HG03159 (cell line): ENCODE data around the gene SLC16A6.
"Not testable (repeated sequence)": the region's sequence is repeated elsewhere in the genome, so short reads cannot be mapped to it uniquely, and the experiment has no call there.

Experiments
- ATAC-seq: cut with Tn5 transposase; IDR thresholded peaks from one replicate; pipeline ENCODE4 v1.9.1; 2021; ENCODE audit warnings: mild to moderate bottlenecking, moderate library complexity; ENCODE audit not compliant: unreplicated experiment

The SLC16A6 gene

DNA sequence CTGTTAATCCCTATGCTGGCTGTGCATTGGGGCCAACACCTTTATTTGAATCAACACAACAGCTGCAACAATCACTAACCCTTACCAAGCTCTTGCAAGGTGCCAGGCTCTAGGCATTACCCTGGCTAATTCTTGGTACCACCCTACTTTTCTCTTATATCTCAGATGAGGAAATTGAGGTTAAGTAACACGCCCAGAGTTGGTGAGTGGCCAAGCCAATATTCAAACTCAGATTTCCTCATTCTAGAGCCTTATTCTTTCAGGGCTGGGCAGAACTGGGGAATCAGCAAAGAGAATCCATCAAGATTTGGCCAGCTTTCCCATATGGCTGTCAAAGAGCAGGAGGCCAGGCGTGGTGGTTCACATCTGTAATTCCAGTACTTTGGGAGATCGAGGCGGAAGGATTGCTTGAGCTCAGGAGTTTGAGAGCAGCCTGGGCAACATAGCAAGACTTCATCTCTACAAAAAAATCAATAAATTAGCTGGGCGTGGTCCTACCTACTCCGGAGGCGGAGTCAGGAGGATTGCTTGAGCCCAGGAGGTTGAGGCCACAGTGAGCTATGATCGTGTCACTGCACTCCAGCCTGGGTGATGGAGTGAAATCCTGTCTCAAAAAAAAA, 24.1 kb upstream of the SLC16A6 start:
- no peak for ATAC-seq

DNA sequence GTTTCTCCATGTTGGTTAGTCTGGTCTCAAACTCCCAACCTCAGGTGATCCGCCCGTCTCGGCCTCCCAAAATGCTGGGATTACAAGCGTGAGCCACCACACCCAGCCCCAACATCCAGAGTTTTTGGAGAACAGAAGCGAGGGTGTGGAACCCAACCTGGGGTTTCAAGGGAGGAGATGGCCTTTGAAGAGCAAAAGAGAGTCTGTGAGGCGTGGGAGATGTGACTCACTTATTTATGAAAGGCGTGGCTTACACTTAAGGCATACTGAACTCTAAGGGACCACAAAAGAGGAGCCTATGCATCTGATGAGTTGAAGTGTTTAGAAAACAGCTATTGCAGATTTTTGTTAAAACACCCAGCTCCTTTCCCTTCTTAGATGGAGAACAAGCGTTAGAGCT, 19.2 kb upstream of the SLC16A6 start:
- ATAC-seq: no peak

DNA sequence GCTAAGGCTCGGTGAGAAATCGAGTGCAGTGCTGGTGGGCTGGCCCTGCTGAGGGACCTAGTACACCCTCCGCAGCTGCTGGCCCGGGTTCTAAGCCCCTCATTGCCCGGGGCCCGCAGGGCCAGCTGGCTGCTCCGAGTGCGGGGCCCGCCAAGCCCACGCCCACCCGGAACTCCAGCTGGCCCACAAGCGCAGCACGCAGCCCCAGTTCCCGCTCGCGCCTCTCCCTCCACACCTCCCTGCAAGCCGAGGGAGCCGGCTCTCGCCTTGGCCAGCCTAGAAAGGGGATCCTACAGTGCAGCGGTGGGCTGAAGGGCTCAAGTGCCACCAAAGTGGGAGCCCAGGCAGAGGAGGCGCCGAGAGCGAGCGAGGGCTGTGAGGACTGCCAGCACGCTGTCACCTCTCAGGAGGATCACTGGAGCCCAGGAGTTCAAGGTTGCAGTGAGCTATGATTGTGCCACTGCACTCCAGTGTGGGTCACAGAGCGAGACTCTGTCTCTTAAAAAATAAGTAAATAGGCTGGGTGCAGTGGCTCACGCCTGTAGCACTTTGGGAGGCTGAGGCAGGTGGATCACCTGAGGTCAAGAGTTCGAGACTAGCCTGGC, 18.2 kb upstream of the SLC16A6 start:
- not testable (repeated sequence) for ATAC-seq

DNA sequence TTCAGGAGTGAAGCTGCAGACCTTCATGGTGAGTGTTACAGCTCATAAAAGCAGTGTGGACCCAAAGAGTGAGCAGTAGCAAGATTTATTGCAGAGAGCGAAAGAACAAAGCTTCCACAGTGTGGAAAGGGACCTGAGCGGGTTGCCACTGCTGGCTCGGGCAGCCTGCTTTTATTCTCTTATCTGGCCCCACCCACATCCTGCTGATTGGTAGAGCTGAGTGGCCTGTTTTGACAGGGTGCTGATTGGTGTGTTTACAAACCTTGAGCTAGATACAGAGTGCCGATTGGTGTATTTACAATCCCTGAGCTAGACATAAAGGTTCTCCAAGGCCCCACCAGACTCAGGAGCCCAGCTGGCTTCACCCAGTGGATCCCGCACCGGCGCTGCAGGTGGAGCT, 17.6 kb upstream of the SLC16A6 start:
- ATAC-seq: not testable (repeated sequence)

- no peak for ATAC-seq
These were observed 16.5 kb upstream of the SLC16A6 start for GRCh38 chr17:68307443-68307842.

DNA sequence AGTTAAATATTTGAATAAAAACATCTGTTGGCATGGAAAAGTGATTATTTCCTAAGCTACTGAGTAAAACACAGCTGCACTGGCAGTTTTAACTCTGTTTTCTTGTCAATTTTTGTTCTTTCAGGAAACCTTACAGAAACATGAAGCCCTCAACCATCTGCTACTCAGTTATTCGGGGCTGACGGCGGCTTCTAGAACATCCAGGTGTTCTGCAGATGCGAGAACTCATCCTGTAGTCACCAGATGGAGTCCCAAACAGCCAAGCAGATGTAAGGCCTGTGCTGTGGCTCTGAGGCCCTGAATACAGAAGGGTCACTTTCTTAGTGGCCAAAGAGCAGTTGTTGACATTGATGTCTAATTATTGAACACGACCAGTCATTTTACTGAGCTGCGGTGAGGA, 15.9 kb upstream of the SLC16A6 start:
- ATAC-seq: no peak

DNA sequence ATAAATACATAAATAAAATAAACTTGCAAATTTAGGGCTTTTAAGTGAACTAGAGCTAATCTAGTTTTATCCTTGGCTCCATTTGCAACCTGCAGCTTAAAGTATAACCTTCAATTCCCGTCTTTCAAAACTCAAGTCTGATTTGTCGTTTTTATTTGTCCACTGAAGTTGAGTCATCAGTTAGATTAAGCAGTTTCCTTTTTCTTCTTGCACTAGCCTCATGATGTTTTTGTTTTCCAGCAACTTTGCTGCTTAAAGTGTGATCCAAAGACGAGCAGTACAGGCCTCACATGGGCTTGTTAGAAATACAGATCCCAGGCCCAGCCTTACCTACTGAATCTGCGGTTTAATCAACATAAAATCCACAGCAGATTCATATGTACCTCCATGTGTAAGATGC, 14.2 kb upstream of the SLC16A6 start:
- no peak for ATAC-seq

GRCh38 chr17:68304706-68305105, 13.8 kb upstream of the SLC16A6 start:
- ATAC-seq: no peak

- ATAC-seq: no peak
These were observed 11.7 kb upstream of the SLC16A6 start for GRCh38 chr17:68302666-68303065.

DNA sequence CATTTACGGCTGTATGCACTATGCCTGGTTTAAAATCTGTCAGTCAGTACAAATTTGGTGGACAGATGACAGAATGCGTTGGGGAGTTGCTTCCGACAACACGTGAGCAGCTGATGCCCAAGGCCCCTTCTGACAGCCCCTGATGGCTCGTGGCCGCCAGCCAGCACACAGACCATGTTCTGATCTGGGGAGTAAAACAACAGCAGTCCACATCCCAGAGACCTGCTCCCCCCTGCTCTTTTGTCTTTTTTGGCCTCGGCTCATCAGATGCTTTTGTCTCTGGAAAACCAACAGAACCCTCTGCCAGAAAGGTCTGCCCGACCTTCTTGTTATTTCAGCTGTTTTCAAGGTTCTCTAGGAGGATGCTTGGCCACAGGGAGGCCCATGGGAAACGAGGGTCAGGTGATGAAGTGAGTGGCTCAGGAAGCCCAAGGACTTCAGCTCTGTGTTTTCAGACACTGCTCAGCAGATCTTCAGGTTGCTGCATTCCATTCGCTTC, 11.2 kb upstream of the SLC16A6 start:
- ATAC-seq: no peak

DNA sequence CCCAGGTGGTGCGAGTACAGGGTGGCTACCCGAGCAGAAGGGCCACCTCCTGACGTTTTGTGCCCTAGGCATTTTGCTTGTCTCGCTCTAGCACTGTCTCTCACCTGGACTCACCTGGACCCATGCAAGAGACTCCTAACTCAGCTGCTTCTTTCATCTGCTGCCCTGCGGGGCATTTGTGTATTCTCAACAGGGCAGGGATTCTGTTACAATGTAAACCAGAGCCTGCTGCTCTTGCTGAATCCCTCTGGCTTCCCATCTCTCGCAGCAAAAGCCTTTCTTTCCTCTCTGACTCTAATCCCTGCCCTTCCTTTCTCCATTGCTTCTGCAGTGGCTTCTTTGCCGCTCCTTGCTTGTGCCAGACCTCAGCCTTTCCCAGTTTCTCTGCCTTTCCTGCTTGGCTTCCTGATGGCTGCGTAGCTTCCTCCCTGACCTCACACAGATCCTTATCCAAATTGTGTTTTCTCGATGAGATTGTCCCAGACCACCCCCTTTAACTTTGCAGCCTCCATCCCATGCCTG, 10.6 kb upstream of the SLC16A6 start:
- ATAC-seq: no peak

DNA sequence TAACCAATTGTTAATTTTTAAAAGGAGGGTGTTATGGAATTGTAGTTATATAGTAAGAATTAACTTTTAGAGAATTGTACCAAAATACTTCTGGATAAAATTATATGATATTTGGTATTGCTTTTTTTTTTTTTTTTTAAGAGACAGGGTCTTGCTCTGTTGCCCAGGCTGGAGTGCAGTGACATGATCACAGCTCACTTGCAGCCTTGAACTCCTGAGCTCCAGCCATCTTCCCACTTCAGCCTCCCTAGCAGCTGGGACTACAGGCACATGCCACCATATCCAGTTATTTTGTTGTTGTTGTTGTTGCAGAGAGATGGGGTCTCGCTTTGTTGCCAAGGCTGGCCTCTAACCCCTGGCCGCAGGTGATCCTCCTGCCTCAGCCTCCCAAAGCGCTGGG, 8.9 kb upstream of the SLC16A6 start:
- no peak for ATAC-seq

- ATAC-seq: no peak
These were observed 7.7 kb upstream of the SLC16A6 start for GRCh38 chr17:68298601-68299000.

DNA sequence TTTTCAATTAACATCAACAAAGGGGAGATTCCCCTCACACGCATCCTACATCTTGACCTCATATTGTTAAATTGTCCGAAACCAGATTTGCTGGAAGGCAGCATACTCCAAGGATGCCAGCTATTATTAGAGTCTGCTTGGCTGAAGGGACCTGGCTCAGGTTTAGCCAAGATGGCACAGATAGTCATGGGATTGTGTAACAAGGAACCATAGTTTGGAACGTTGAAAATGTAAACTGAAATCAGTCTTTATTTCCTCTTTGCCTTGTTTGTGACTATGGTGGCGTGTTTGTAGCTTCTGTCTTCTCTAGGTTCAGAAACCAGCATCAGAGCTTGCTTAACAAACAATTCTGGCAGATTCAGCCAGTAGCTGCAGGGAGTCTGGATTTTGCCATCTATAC, 6.3 kb upstream of the SLC16A6 start:
- ATAC-seq: no peak

GRCh38 chr17:68296217-68297191, 5.6 kb upstream of the SLC16A6 start:
- ATAC-seq: no peak

GRCh38 chr17:68295086-68295485, 4.2 kb upstream of the SLC16A6 start:
- no peak for ATAC-seq

DNA sequence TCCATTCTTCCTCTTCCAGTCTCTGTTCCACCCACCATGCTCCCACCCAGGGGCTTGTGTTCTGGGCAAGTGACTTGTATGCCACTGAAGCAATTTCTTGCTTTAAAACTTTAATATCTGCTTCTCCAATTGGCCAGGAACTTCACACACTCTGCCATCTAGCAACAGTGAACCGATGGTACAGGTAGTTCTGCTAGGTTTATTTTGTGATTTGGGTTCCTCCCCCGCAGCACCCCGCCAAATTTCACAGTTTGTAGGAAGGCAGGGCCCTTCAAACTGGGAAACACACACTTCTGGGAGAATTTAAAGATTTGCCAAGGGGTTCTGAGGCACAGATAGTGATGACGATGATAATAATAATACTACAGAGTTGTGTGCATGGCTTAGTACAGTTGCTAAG, 3.7 kb upstream of the SLC16A6 start:
- ATAC-seq: no peak

- ATAC-seq: no peak
These were observed 3.2 kb upstream of the SLC16A6 start for GRCh38 chr17:68294196-68294555.

GRCh38 chr17:68293490-68294195, 2.7 kb upstream of the SLC16A6 start:
- no peak for ATAC-seq

DNA sequence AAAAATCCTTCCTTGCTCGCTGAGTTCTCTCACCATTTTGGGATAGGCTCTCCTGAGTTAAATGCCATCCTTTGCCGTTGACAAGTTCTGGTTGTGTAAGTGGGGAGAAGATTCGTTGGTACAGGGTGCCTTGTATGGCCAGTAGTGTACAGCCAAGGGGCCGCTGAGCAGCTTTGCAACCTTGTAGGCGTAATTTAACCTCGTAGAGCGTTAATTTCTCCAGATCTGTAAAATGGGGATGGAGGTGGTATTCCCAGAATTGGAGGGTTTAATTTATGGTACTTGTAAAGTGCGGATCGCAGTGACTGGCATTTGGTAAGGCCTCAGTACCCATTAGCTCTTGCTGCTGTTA, 1.7 kb upstream of the SLC16A6 start:
- ATAC-seq: no peak
